Endothelial cell of umbilical vein (primary cell): ENCODE data around the gene APCDD1L. TPM values are rescaled to one million over a fixed set of nuclear protein-coding genes. Genes with fewer than 3 reads are reported as not detected.

Source experiments
- BruUV-seq: library from RNA; stranded (reverse); fragments of 400-500 nt; replicated peaks from 2 replicates; lab custom pipeline; 2021; lab: Mats Ljungman, UMichigan
- CTCF ChIA-PET: fragments of 300-600, 350-600 bp; sonication (Branson Sonifier 250); formaldehyde crosslinking; loops from one replicate; lab custom pipeline; 2021; ENCODE audit warnings: antibody characterized with exemption, inconsistent platforms; lab: Charles Lee
- POLR2A ChIA-PET: fragments of 300-600, 350-600 bp; sonication (Branson Sonifier 250); formaldehyde crosslinking; loops from one replicate; lab custom pipeline; 2021; ENCODE audit warnings: antibody characterized with exemption, inconsistent platforms; lab: Charles Lee
- DNase-seq: peaks from one replicate; pipeline ENCODE4 v3.0.0-alpha.2; 2011; ENCODE audit warnings: low read depth, low spot score
- FAIRE-seq: peaks from 2 replicates; lab custom pipeline; 2011; peaks lifted over from hg19 to GRCh38; lab: Jason Lieb, UNC
- H2AFZ ChIP-seq: 2 replicates; pipeline ENCODE4 v1.6.0; 2012; ENCODE audit warnings: low read depth, low read length, control low read depth, inconsistent platforms
- H3K27ac ChIP-seq: 2 replicates; pipeline ENCODE4 v1.5.1; 2011; ENCODE audit warnings: low read depth, mild to moderate bottlenecking, control low read depth, low read length, moderate library complexity; ENCODE audit not compliant: insufficient read depth
- H3K27me3 ChIP-seq, 2 experiments: 2 replicates each; pipeline versions ENCODE4 v1.6.0 to v1.6.1; 2011; ENCODE audit warnings: low read length in 2 of 2, mixed read lengths in 1 of 2; ENCODE audit not compliant: control insufficient read depth in 2 of 2, insufficient read depth in 2 of 2
- H3K36me3 ChIP-seq, 2 experiments: 2 replicates in 1 of 2; 3 replicates in 1 of 2; pipeline ENCODE4 v1.5.1; 2011; ENCODE audit warnings: low read length in 2 of 2, mild to moderate bottlenecking in 1 of 2, moderate library complexity in 1 of 2; ENCODE audit not compliant: control insufficient read depth in 2 of 2, insufficient read depth in 2 of 2; ENCODE audit errors: extremely low read depth in 1 of 2
- H3K4me1 ChIP-seq: 3 replicates; pipeline ENCODE4 v1.5.1; 2011; ENCODE audit warnings: mild to moderate bottlenecking, low read length; ENCODE audit not compliant: control insufficient read depth, insufficient read depth; ENCODE audit errors: extremely low read depth
- H3K4me2 ChIP-seq: 2 replicates; pipeline ENCODE4 v1.6.1; 2011; ENCODE audit warnings: low read length, control low read depth, mixed read lengths; ENCODE audit not compliant: insufficient read depth
- H3K4me3 ChIP-seq, 3 experiments: fragments of 200-600 bp in 1 of 3; sonication (generic), shearing (Covaris generic) in 1 of 3; replicated peaks in 1 of 3; 2 replicates each; pipeline ENCODE4 v1.5.1; 2011 to 2016; ENCODE audit warnings: control low read depth in 3 of 3, low read length in 3 of 3, mild to moderate bottlenecking in 2 of 3, inconsistent platforms in 1 of 3, low read depth in 1 of 3, moderate library complexity in 1 of 3; ENCODE audit not compliant: insufficient read depth in 1 of 3
- H3K79me2 ChIP-seq: 2 replicates; pipeline ENCODE4 v1.6.0; 2012; ENCODE audit warnings: low read length, inconsistent platforms; ENCODE audit not compliant: control insufficient read depth, insufficient read depth
- H3K9ac ChIP-seq: replicated peaks from 2 replicates; pipeline ENCODE3; 2011; ENCODE audit warnings: low read length, control low read depth; ENCODE audit not compliant: insufficient read depth; ENCODE audit errors: extremely low read depth
- H3K9me1 ChIP-seq: replicated peaks from 3 replicates; pipeline ENCODE4 v1.6.0; 2011; ENCODE audit warnings: mild to moderate bottlenecking, low read length; ENCODE audit not compliant: control insufficient read depth, insufficient read depth; ENCODE audit errors: extremely low read depth
- H3K9me3 ChIP-seq: replicated peaks from 2 replicates; pipeline ENCODE4 v1.5.1; 2012; ENCODE audit warnings: low read length, inconsistent platforms; ENCODE audit not compliant: control insufficient read depth, insufficient read depth
- H4K20me1 ChIP-seq: replicated peaks from 2 replicates; pipeline ENCODE3; 2011; ENCODE audit warnings: mild to moderate bottlenecking, low read length; ENCODE audit not compliant: control insufficient read depth, insufficient read depth; ENCODE audit errors: extremely low read depth
- CTCF ChIP-seq, 2 donors: IDR thresholded peaks; 1 replicate in 1 of 2; 2 replicates in 1 of 2; pipeline ENCODE4 v1.5.1; 2011; ENCODE audit warnings: low read length in 2 of 2, mild to moderate bottlenecking in 2 of 2, moderate library complexity in 2 of 2, control low read depth in 1 of 2, inconsistent platforms in 1 of 2, low read depth in 1 of 2; ENCODE audit not compliant: insufficient read depth in 1 of 2; ENCODE audit errors: extremely low read depth in 1 of 2
- FOS ChIP-seq: IDR thresholded peaks from 2 replicates; pipeline ENCODE4 v1.6.1; 2011; ENCODE audit warnings: mild to moderate bottlenecking, low read length, moderate library complexity, borderline replicate concordance; ENCODE audit not compliant: insufficient read depth
- GATA2 ChIP-seq: IDR thresholded peaks from 2 replicates; pipeline ENCODE4 v1.7.0; 2011; ENCODE audit warnings: low read depth, mild to moderate bottlenecking, moderate library complexity, mixed read lengths, low read length; ENCODE audit not compliant: insufficient read length, insufficient read depth
- JUN ChIP-seq: IDR thresholded peaks from 2 replicates; pipeline ENCODE4 v1.6.1; 2011; ENCODE audit warnings: borderline replicate concordance, low read depth; ENCODE audit not compliant: insufficient read length, insufficient read depth
- MAX ChIP-seq: IDR thresholded peaks from 2 replicates; pipeline ENCODE4 v1.6.1; 2011; ENCODE audit not compliant: insufficient read depth, insufficient read length
- MYC ChIP-seq: IDR thresholded peaks from one replicate; pipeline ENCODE4 v1.6.1; 2011; ENCODE audit warnings: mild to moderate bottlenecking, low read depth, low read length
- POLR2A ChIP-seq: IDR thresholded peaks from 2 replicates; pipeline ENCODE4 v1.6.1; 2012; ENCODE audit warnings: low read depth, mild to moderate bottlenecking, control low read depth, low read length
- POLR2AphosphoS5 ChIP-seq: IDR thresholded peaks from 2 replicates; pipeline ENCODE4 v1.6.1; 2012; ENCODE audit warnings: low read depth, mild to moderate bottlenecking, control low read depth, low read length, moderate library complexity; ENCODE audit not compliant: insufficient read depth
- dilution Hi-C: fragments of 300-500 bp; cut with MboI; formaldehyde crosslinking; loops from one replicate; pipeline ENCODE4 v1.15.0; 2019; ENCODE audit warnings: low sequenced_read_pairs; ENCODE audit not compliant: extremely low pct_ligation_motif_present
- intact Hi-C: fragments of 100-400 bp; cut with micrococcal nuclease; formaldehyde crosslinking; loops from one replicate; pipeline ENCODE4 v1.10.0; 2022
- polyA plus RNA-seq, 4 experiments: library from polyadenylated mRNA; depleted of rRNA in 3 of 4; stranded (reverse) in 3 of 4; unstranded in 1 of 4; fragments of >200 nt; gene quantifications; 2 replicates each; pipeline versions ENCODE4 v1.2.1 to v1.2.3, GENCODE V29; 2011 to 2012; ENCODE audit warnings: missing spikeins in 1 of 4
- total RNA-seq: library from RNA; stranded (reverse); gene quantifications from 2 replicates; pipeline ENCODE4 v1.2.3, GENCODE V29; 2021

The APCDD1L gene
- total and polyA plus RNA-seq, 2 donors (not counting 3 experiments of a cell fraction or from before 2014, with no cell fraction given): 0.17 to 1.4 TPM

GRCh38 chr20:58555078-58555765, 40.0 kb upstream of the APCDD1L start:
- DNase-seq: peak; percentile 77
- CTCF ChIA-PET: interaction anchor here (1.0 to 1.6 kb wide), 10 partner anchors 10 to 104 kb away, joined by 3 to 9 read pairs (median 3); partner anchors contain the start of gene STX16
- H3K9me1 ChIP-seq: no peaks in the 10 kb centered on the region
- no peak overlapping the region for H3K4me3 ChIP-seq
- no peaks in the 10 kb centered on the region for H3K9me3 ChIP-seq
- intact Hi-C loops: no loop called here
- dilution Hi-C loops: no loop called here
- no peaks in the 10 kb centered on the region for H3K79me2 ChIP-seq
- H3K4me1 ChIP-seq: peaks cover 15% of the 10 kb centered on the region
- FAIRE-seq: peak; percentile 74
- H3K36me3 ChIP-seq: no peaks in the 10 kb centered on the region
- H2AFZ ChIP-seq: no peak overlapping the region
- H3K27ac ChIP-seq: no peak overlapping the region
- POLR2A ChIA-PET: no interaction called here
- peak; percentile 86 for TF ChIP-seq FOS
- TF ChIP-seq JUN: no peak
- TF ChIP-seq GATA2: peak; percentile 48
- no peaks in the 10 kb centered on the region for H4K20me1 ChIP-seq
- no peaks in the 10 kb centered on the region for H3K27me3 ChIP-seq
- H3K9ac ChIP-seq: no peak overlapping the region
- no TSS peak for BruUV-seq
- no peak overlapping the region for H3K4me2 ChIP-seq

GRCh38 chr20:58554541-58554940, 39.3 kb upstream of the APCDD1L start:
- H2AFZ ChIP-seq: no peak overlapping the region
- H3K9ac ChIP-seq: no peak overlapping the region
- H3K4me3 ChIP-seq: no peak overlapping the region
- FAIRE-seq: no peak
- H4K20me1 ChIP-seq: no peaks in the 10 kb centered on the region
- dilution Hi-C loops (no loop called here), intact Hi-C loops (loop anchor here (5.0 kb wide), 2 partner anchors 48 to 98 kb away; partner anchors contain the start of gene STX16)
- no peak for DNase-seq
- H3K79me2 ChIP-seq: no peaks in the 10 kb centered on the region
- no peak overlapping the region for H3K4me2 ChIP-seq
- ChIA-PET POLR2A (no interaction called here), CTCF (interaction anchor here (1.0 to 1.6 kb wide), 10 partner anchors 10 to 105 kb away, joined by 3 to 9 read pairs (median 3); partner anchors contain the start of gene STX16)
- no peaks in the 10 kb centered on the region for H3K27me3 ChIP-seq
- BruUV-seq: no TSS peak
- no peaks in the 10 kb centered on the region for H3K9me1 ChIP-seq
- no peaks in the 10 kb centered on the region for H3K9me3 ChIP-seq
- peaks cover 21% of the 10 kb centered on the region for H3K4me1 ChIP-seq
- H3K27ac ChIP-seq: no peak overlapping the region
- no peak for TF ChIP-seq MAX
- TF ChIP-seq POLR2A: no peak
- no peak for TF ChIP-seq CTCF (IDR thresholded peaks at IDR 0.05; ENCODE audit: extremely low read depth in 1 of 2, insufficient read depth in 1 of 2, low read depth in 1 of 2, low read length in 2 of 2)
- no peak for TF ChIP-seq MYC
- no peak for TF ChIP-seq POLR2AphosphoS5
- TF ChIP-seq JUN: no peak
- H3K36me3 ChIP-seq: no peaks in the 10 kb centered on the region
